Brain (organoid and tissue), 1 donor: Measurements from ENCODE around the gene CLDN10. TPM values are rescaled to one million over a fixed set of nuclear protein-coding genes. Genes with fewer than 3 reads are reported as not detected.

Source experiments
- polyA plus RNA-seq: library from polyadenylated mRNA; stranded (reverse); fragments of 350-450 nt; fragmentation: Illumina TruSeq; extraction: RNeasy Lipid Tissue Mini Kit (QIAGEN cat#74804); gene quantifications from one replicate; pipeline ENCODE4 v1.2.3, GENCODE V29; 2015; ENCODE audit warnings: low read depth, low replicate concordance; ENCODE audit not compliant: insufficient read depth

CLDN10 gene
- polyA plus RNA-seq, 1 donor from 2014 or later = 27.0 TPM

Other genes with a start within 250 kb of the CLDN10 start
- gene DZIP1, start 92.0 kb downstream of the CLDN10 start, polyA plus RNA-seq = 8.0 TPM
- 3.4 TPM for gene DNAJC3, start 124.4 kb downstream of the CLDN10 start, polyA plus RNA-seq